RWPE2 (cell line): ENCODE data around the gene SDR42E2.
A peak's percentile ranks its signal among the peaks of the same experiment; 100 is the strongest.

Experiments
- ATAC-seq: fragments of 200-7000 bp; cut with Tn5 transposase; 3 replicates; pipeline ENCODE4 v1.9.1; 2021; ENCODE audit warnings: low read depth
- DNase-seq: peaks from one replicate; pipeline ENCODE4 v3.0.0-alpha.2; 2020; ENCODE audit warnings: low spot score
- H3K27ac ChIP-seq: fragments of 450-650 bp; 2 replicates; pipeline ENCODE4 v1.5.1; 2017; ENCODE audit warnings: mild to moderate bottlenecking; ENCODE audit not compliant: poor library complexity, severe bottlenecking
- H3K27me3 ChIP-seq: fragments of 250-450 bp; sonication (Bioruptor Pico); 2 replicates; pipeline ENCODE4 v1.5.1; 2021; ENCODE audit warnings: mild to moderate bottlenecking, moderate library complexity; ENCODE audit not compliant: insufficient read depth, poor library complexity, severe bottlenecking
- H3K36me3 ChIP-seq: fragments of 250-450 bp; sonication (Bioruptor Pico); 2 replicates; pipeline ENCODE4 v1.5.1; 2020; ENCODE audit warnings: low read depth, mild to moderate bottlenecking, moderate library complexity
- H3K4me1 ChIP-seq: fragments of 250-450 bp; sonication (Bioruptor Pico); 2 replicates; pipeline ENCODE4 v1.5.1; 2021; ENCODE audit warnings: mild to moderate bottlenecking, moderate library complexity; ENCODE audit not compliant: insufficient read depth, poor library complexity, severe bottlenecking
- H3K4me3 ChIP-seq: fragments of 250-450 bp; sonication (Bioruptor Pico); 2 replicates; pipeline ENCODE4 v1.5.1; 2021; ENCODE audit warnings: mild to moderate bottlenecking, moderate library complexity; ENCODE audit not compliant: severe bottlenecking
- H3K9me3 ChIP-seq: fragments of 250-450 bp; sonication (Bioruptor Pico); 2 replicates; pipeline ENCODE4 v1.5.1; 2021; ENCODE audit warnings: mild to moderate bottlenecking, moderate library complexity; ENCODE audit not compliant: severe bottlenecking
- TF ChIP-seq, protein P1 (sequence below): fragments of 450-650 bp; IDR thresholded peaks from one replicate; pipeline ENCODE4 v1.5.1; 2017; ENCODE audit warnings: mild to moderate bottlenecking, moderate library complexity; ENCODE audit not compliant: poor library complexity, severe bottlenecking

The SDR42E2 gene

GRCh38 chr16:22206842-22207714 is 44.8 kb downstream of the SDR42E2 start:
- ATAC-seq (peak; percentile 16; the same call in 2 of the 3 replicates), DNase-seq (no peak)
- Histone ChIP-seq H3K4me3 (peak overlapping the region; percentile 82), H3K27ac (peak overlapping the region; percentile 70), H3K27me3 (no peaks in the 10 kb centered on the region), H3K36me3 (no peaks in the 10 kb centered on the region), H3K9me3 (no peaks in the 10 kb centered on the region), H3K4me1 (no peaks in the 10 kb centered on the region)
- TF ChIP-seq, protein P1, sequence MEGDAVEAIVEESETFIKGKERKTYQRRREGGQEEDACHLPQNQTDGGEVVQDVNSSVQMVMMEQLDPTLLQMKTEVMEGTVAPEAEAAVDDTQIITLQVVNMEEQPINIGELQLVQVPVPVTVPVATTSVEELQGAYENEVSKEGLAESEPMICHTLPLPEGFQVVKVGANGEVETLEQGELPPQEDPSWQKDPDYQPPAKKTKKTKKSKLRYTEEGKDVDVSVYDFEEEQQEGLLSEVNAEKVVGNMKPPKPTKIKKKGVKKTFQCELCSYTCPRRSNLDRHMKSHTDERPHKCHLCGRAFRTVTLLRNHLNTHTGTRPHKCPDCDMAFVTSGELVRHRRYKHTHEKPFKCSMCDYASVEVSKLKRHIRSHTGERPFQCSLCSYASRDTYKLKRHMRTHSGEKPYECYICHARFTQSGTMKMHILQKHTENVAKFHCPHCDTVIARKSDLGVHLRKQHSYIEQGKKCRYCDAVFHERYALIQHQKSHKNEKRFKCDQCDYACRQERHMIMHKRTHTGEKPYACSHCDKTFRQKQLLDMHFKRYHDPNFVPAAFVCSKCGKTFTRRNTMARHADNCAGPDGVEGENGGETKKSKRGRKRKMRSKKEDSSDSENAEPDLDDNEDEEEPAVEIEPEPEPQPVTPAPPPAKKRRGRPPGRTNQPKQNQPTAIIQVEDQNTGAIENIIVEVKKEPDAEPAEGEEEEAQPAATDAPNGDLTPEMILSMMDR, result no peak

GRCh38 chr16:22207715-22208360 is 45.5 kb downstream of the SDR42E2 start:
- no peaks in the 10 kb centered on the region for H3K27me3 ChIP-seq
- DNase-seq (no peak), ATAC-seq (no peak)
- TF ChIP-seq, protein P1, result no peak
- no peak overlapping the region for H3K27ac ChIP-seq
- H3K36me3 ChIP-seq, result no peaks in the 10 kb centered on the region
- no peaks in the 10 kb centered on the region for H3K9me3 ChIP-seq
- peak overlapping the region; percentile 82 for H3K4me3 ChIP-seq
- no peaks in the 10 kb centered on the region for H3K4me1 ChIP-seq

- no peak overlapping the region for H3K27ac ChIP-seq
- H3K27me3 ChIP-seq, result no peaks in the 10 kb centered on the region
- peaks cover 15% of the 10 kb centered on the region for H3K36me3 ChIP-seq
- DNase-seq (no peak), ATAC-seq (no peak)
- TF ChIP-seq, protein P1, result no peak
- H3K4me1 ChIP-seq, result no peaks in the 10 kb centered on the region
- no peaks in the 10 kb centered on the region for H3K9me3 ChIP-seq
- no peak overlapping the region for H3K4me3 ChIP-seq
Measured at GRCh38 chr16:22210285-22210684, 48.0 kb downstream of the SDR42E2 start.

DNA sequence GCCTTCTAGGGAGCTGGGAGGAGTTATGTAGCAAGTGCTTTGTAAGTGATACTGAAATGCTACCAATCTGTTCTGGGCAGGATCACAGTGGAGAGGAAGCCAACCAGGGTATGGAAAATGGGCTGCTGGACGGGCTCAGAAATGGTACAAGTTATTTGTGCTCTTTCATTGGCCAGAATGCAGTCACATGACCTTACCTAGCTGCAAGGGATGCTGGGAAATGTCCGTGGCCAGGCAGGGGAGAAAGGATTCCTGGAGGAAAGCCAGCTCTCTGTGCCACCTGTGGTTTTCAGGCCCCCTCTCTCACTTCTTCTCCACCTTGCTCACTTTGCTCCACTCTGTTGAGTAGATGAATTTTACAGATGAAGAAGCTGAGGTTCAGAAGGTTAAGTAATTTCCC is 48.5 kb downstream of the SDR42E2 start:
- Histone ChIP-seq H3K4me1 (no peaks in the 10 kb centered on the region), H3K27me3 (no peaks in the 10 kb centered on the region), H3K36me3 (peaks cover 15% of the 10 kb centered on the region), H3K4me3 (no peak overlapping the region), H3K27ac (no peak overlapping the region), H3K9me3 (no peaks in the 10 kb centered on the region)
- TF ChIP-seq, protein P1, result no peak
- ATAC-seq (no peak), DNase-seq (no peak)
